Astrocyte (in vitro differentiated cells and primary cell): ENCODE data around the gene TAF3. TPM values are rescaled to one million over a fixed set of nuclear protein-coding genes. Genes with fewer than 3 reads are reported as not detected.

Source experiments
- DNase-seq: peaks from one replicate; pipeline ENCODE4 v3.0.0-alpha.2; 2010; ENCODE audit warnings: low read depth
- FAIRE-seq: peaks from 2 replicates; lab custom pipeline; 2011; peaks lifted over from hg19 to GRCh38; lab: Jason Lieb, UNC
- H2AFZ ChIP-seq: 2 replicates; pipeline ENCODE4 v1.6.0; 2012; ENCODE audit warnings: low read depth, low read length, inconsistent platforms
- H3K27ac ChIP-seq: 2 replicates; pipeline ENCODE4 v1.5.1; 2011; ENCODE audit warnings: low read depth, low read length, inconsistent platforms
- H3K27me3 ChIP-seq: 2 replicates; pipeline ENCODE4 v1.6.0; 2011; ENCODE audit warnings: low read length, inconsistent platforms; ENCODE audit not compliant: insufficient read depth
- H3K36me3 ChIP-seq: 2 replicates; pipeline ENCODE4 v1.5.1; 2011; ENCODE audit warnings: low read length, inconsistent platforms; ENCODE audit not compliant: insufficient read depth
- H3K4me1 ChIP-seq: 2 replicates; pipeline ENCODE4 v1.5.1; 2011; ENCODE audit warnings: low read length, inconsistent platforms; ENCODE audit not compliant: insufficient read depth
- H3K4me2 ChIP-seq: 2 replicates; pipeline ENCODE4 v1.6.0; 2012; ENCODE audit warnings: low read length, inconsistent platforms
- H3K4me3 ChIP-seq: 2 replicates; pipeline ENCODE4 v1.5.1; 2011; ENCODE audit warnings: low read depth, mild to moderate bottlenecking, low read length, inconsistent platforms; ENCODE audit not compliant: insufficient read depth
- H3K79me2 ChIP-seq: 2 replicates; pipeline ENCODE4 v1.6.0; 2012; ENCODE audit warnings: mild to moderate bottlenecking, low read length, inconsistent platforms; ENCODE audit not compliant: insufficient read depth
- H3K9ac ChIP-seq: 2 replicates; pipeline ENCODE4 v1.6.0; 2012; ENCODE audit warnings: mild to moderate bottlenecking, low read length, inconsistent platforms
- H3K9me3 ChIP-seq: 2 replicates; pipeline ENCODE4 v1.5.1; 2012; ENCODE audit warnings: low read depth, mild to moderate bottlenecking, low read length, inconsistent platforms; ENCODE audit not compliant: insufficient read depth
- H4K20me1 ChIP-seq: 2 replicates; pipeline ENCODE4 v1.6.0; 2012; ENCODE audit warnings: low read length, inconsistent platforms; ENCODE audit not compliant: insufficient read depth
- H3K27ac Mint-ChIP-seq: one replicate; pipeline ENCODE4 v1.8.0; 2021; ENCODE audit warnings: mild to moderate bottlenecking, mixed read lengths; ENCODE audit not compliant: unreplicated experiment
- H3K27me3 Mint-ChIP-seq: one replicate; pipeline ENCODE4 v1.8.0; 2021; ENCODE audit warnings: low read depth, mixed read lengths; ENCODE audit not compliant: unreplicated experiment
- H3K36me3 Mint-ChIP-seq: one replicate; pipeline ENCODE4 v1.8.0; 2021; ENCODE audit warnings: low read depth, mixed read lengths; ENCODE audit not compliant: unreplicated experiment
- H3K4me1 Mint-ChIP-seq: one replicate; pipeline ENCODE4 v1.8.0; 2021; ENCODE audit warnings: low read depth, mixed read lengths; ENCODE audit not compliant: unreplicated experiment
- H3K4me3 Mint-ChIP-seq: one replicate; pipeline ENCODE4 v1.8.0; 2021; ENCODE audit warnings: mild to moderate bottlenecking, moderate library complexity, mixed read lengths; ENCODE audit not compliant: unreplicated experiment
- H3K9me3 Mint-ChIP-seq: one replicate; pipeline ENCODE4 v1.8.0; 2021; ENCODE audit warnings: mild to moderate bottlenecking, mixed read lengths; ENCODE audit not compliant: unreplicated experiment
- EZH2 ChIP-seq: IDR thresholded peaks from 2 replicates; pipeline ENCODE4 v1.6.1; 2012; ENCODE audit warnings: mild to moderate bottlenecking, low read length, inconsistent platforms; ENCODE audit not compliant: insufficient read depth
- total RNA-seq: library from RNA; stranded (reverse); gene quantifications from 2 replicates; pipeline ENCODE4 v1.2.1, GENCODE V29; 2021
- TF ChIP-seq, protein P1 (sequence below): IDR thresholded peaks from 2 replicates; pipeline ENCODE4 v1.5.1; 2011; ENCODE audit warnings: low read depth, mild to moderate bottlenecking, inconsistent platforms, low read length, moderate library complexity; ENCODE audit not compliant: insufficient read depth

The TAF3 gene
- total RNA-seq, 1 donor from 2014 or later = 10.2 TPM

DNA sequence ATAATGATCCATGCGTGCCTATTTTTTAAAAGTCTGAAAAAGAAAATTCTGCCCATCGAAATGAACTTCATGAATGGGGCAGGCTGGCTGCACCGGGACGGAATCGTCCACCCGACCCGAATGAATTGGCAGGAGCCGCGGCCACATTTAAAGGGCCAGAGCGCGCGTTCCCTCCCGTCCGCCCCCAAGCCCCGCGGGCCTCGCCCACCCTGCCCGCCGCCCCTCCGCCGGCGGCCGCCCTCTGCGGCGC lies 235.9 kb downstream of the TAF3 start:
- H3K4me1 ChIP-seq = peaks cover 18% of the 10 kb centered on the region
- peak overlapping the region; percentile 61 for H3K9ac ChIP-seq
- DNase-seq = peak; percentile 32
- H2AFZ ChIP-seq = peak overlapping the region; percentile 74
- peak overlapping the region; percentile 68 for H3K4me3 ChIP-seq
- Mint-ChIP-seq H3K4me1 (peaks cover 6% of the 10 kb centered on the region), H3K4me3 (peak overlapping the region; percentile 95), H3K36me3 (peaks cover 7% of the 10 kb centered on the region), H3K9me3 (no peaks in the 10 kb centered on the region), H3K27me3 (peaks cover 34% of the 10 kb centered on the region), H3K27ac (peak overlapping the region; percentile 93)
- no peaks in the 10 kb centered on the region for H3K36me3 ChIP-seq
- H3K27ac ChIP-seq = no peak overlapping the region
- H3K79me2 ChIP-seq = no peaks in the 10 kb centered on the region
- peaks cover 4% of the 10 kb centered on the region for H4K20me1 ChIP-seq
- TF ChIP-seq, protein P1, sequence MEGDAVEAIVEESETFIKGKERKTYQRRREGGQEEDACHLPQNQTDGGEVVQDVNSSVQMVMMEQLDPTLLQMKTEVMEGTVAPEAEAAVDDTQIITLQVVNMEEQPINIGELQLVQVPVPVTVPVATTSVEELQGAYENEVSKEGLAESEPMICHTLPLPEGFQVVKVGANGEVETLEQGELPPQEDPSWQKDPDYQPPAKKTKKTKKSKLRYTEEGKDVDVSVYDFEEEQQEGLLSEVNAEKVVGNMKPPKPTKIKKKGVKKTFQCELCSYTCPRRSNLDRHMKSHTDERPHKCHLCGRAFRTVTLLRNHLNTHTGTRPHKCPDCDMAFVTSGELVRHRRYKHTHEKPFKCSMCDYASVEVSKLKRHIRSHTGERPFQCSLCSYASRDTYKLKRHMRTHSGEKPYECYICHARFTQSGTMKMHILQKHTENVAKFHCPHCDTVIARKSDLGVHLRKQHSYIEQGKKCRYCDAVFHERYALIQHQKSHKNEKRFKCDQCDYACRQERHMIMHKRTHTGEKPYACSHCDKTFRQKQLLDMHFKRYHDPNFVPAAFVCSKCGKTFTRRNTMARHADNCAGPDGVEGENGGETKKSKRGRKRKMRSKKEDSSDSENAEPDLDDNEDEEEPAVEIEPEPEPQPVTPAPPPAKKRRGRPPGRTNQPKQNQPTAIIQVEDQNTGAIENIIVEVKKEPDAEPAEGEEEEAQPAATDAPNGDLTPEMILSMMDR = no peak
- TF ChIP-seq EZH2 = no peak
- no peak for FAIRE-seq
- H3K9me3 ChIP-seq = no peaks in the 10 kb centered on the region
- peak overlapping the region; percentile 92 for H3K4me2 ChIP-seq
- peaks cover 62% of the 10 kb centered on the region for H3K27me3 ChIP-seq

DNA sequence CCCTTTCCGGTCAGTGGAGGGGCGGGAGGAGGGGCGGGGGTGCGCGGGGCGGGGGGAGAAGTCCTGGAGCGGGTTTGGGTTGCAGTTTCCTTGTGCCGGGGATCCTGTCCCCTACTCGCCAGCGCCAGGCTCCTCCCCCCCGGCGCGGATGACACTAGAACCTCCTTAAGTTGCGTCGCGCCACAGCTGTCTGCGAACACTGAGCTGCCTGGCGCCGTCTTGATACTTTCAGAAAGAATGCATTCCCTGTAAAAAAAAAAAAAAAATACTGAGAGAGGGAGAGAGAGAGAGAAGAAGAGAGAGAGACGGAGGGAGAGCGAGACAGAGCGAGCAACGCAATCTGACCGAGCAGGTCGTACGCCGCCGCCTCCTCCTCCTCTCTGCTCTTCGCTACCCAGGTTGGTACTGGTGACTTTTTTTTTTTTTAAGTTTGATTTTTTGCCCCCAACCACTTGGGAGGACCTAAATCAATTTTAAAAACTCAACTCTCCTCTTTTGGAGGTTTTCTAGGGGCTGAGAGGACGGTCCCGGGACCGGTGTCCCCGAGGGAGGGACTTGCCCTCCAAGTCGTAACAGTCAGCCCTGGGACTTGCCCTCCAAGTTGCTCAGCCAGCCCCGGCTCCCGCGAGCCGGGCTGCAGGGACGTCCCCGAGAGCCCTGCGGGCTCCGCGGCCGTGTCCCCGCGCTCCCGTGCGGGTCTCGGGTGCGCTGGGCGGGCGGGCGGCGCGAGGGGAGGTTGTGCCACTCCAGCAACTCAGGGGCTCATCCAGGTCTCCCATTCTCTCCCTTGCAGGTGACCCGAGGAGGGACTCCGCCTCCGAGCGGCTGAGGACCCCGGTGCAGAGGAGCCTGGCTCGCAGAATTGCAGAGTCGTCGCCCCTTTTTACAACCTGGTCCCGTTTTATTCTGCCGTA lies 236.4 kb downstream of the TAF3 start, which contains the start of gene GATA3:
TSS of gene GATA3 (plus strand) at position 195 of the 914 bp plus-strand sequence. CDS start 968 bp downstream, outside the sequence.
- peak within 1 kb of the TSS; percentile 93 for H3K27ac Mint-ChIP-seq
- DNase-seq = peak; percentile 68
- peaks cover 12% of the 10 kb centered on the region for H3K4me1 Mint-ChIP-seq
- Histone ChIP-seq H3K79me2 (no peaks in the 10 kb centered on the region), H3K27ac (peak within 1 kb of the TSS; percentile 21), H3K4me3 (peak within 1 kb of the TSS; percentile 68), H3K9ac (peak within 1 kb of the TSS; percentile 63), H3K27me3 (peaks cover 62% of the 10 kb centered on the region), H3K4me2 (peak within 1 kb of the TSS; percentile 92), H3K9me3 (no peaks in the 10 kb centered on the region), H2AFZ (peak within 1 kb of the TSS; percentile 74), H4K20me1 (peaks cover 4% of the 10 kb centered on the region), H3K36me3 (no peaks in the 10 kb centered on the region), H3K4me1 (peaks cover 14% of the 10 kb centered on the region)
- no peak for FAIRE-seq
- TF ChIP-seq, protein P1 = no peak
- TF ChIP-seq EZH2 = peak; percentile 84
- H3K27me3 Mint-ChIP-seq = peaks cover 34% of the 10 kb centered on the region
- H3K4me3 Mint-ChIP-seq = peak within 1 kb of the TSS; percentile 99
- H3K36me3 Mint-ChIP-seq = peaks cover 8% of the 10 kb centered on the region
- H3K9me3 Mint-ChIP-seq = no peaks in the 10 kb centered on the region
